Neural cell (in vitro differentiated cells): ENCODE data around the gene KIF20B. TPM values are rescaled to one million over a fixed set of nuclear protein-coding genes. Genes with fewer than 3 reads are reported as not detected.

Experiments
- H2AFZ ChIP-seq: fragments of 200-600, 300-800 bp; sonication (generic), shearing (Covaris generic); 2 replicates; pipeline ENCODE4 v1.6.0; 2014; ENCODE audit warnings: low read depth, mild to moderate bottlenecking, antibody characterized with exemption, low read length, moderate library complexity
- H3F3A ChIP-seq: fragments of 200-600 bp; shearing (Covaris generic); 2 replicates; pipeline ENCODE4 v1.6.1; 2016; ENCODE audit warnings: mild to moderate bottlenecking, moderate library complexity, mixed read lengths, antibody characterized with exemption, low read length; ENCODE audit not compliant: insufficient read depth, poor library complexity, severe bottlenecking
- H3K27ac ChIP-seq: fragments of 200-600, 300-800 bp; sonication (generic), shearing (Covaris generic); 2 replicates; pipeline ENCODE4 v1.5.1; 2014; ENCODE audit warnings: mild to moderate bottlenecking, low read length, moderate library complexity
- H3K27me3 ChIP-seq: fragments of 300-800, 200-600 bp; sonication (generic), shearing (Covaris generic); 2 replicates; pipeline ENCODE4 v1.6.0; 2014; ENCODE audit warnings: mild to moderate bottlenecking, low read depth, low read length, moderate library complexity; ENCODE audit not compliant: insufficient read depth
- H3K36me3 ChIP-seq: fragments of 300-800, 200-600 bp; sonication (generic), shearing (Covaris generic); 2 replicates; pipeline ENCODE4 v1.5.1; 2014; ENCODE audit warnings: mild to moderate bottlenecking, antibody characterized with exemption, low read length, moderate library complexity; ENCODE audit not compliant: insufficient read depth
- H3K4me2 ChIP-seq: fragments of 300-800, 200-600 bp; sonication (generic), shearing (Covaris generic); 2 replicates; pipeline ENCODE4 v1.6.0; 2014; ENCODE audit warnings: mild to moderate bottlenecking, low read length
- H3K4me3 ChIP-seq: fragments of 300-800, 200-600 bp; sonication (generic), shearing (Covaris generic); 2 replicates; pipeline ENCODE4 v1.5.1; 2014; ENCODE audit warnings: mild to moderate bottlenecking, low read length, moderate library complexity
- H3K79me2 ChIP-seq: fragments of 200-600 bp; shearing (Covaris generic); replicated peaks from 2 replicates; pipeline ENCODE4 v1.6.0; 2014; ENCODE audit warnings: mild to moderate bottlenecking, low read length, moderate library complexity; ENCODE audit not compliant: insufficient read depth
- H3K9ac ChIP-seq: fragments of 300-800, 200-600 bp; sonication (generic), shearing (Covaris generic); 2 replicates; pipeline ENCODE4 v1.6.1; 2016; ENCODE audit warnings: mild to moderate bottlenecking, low read length, mixed read lengths
- H3K9me2 ChIP-seq: fragments of 200-600 bp; shearing (Covaris generic); 2 replicates; pipeline ENCODE4 v1.6.1; 2016; ENCODE audit warnings: mild to moderate bottlenecking, low read length, mixed read lengths; ENCODE audit not compliant: insufficient read depth
- H3K9me3 ChIP-seq: fragments of 200-600, 300-800 bp; sonication (generic), shearing (Covaris generic); 2 replicates; pipeline ENCODE4 v1.6.1; 2016; ENCODE audit warnings: mild to moderate bottlenecking, mixed run types, low read length, moderate library complexity, mixed read lengths
- H4K20me1 ChIP-seq: fragments of 200-600 bp; shearing (Covaris generic); 2 replicates; pipeline ENCODE4 v1.6.1; 2016; ENCODE audit warnings: mild to moderate bottlenecking, mixed run types; ENCODE audit not compliant: insufficient read depth
- EP300 ChIP-seq: fragments of 450-650 bp; conservative IDR thresholded peaks from 2 replicates; pipeline ENCODE4 v1.6.1; 2014; ENCODE audit warnings: antibody characterized with exemption, mild to moderate bottlenecking, moderate library complexity; ENCODE audit not compliant: poor library complexity, severe bottlenecking
- EZH2 ChIP-seq: fragments of 200-600, 300-800 bp; shearing (Covaris generic), sonication (generic); IDR thresholded peaks from 2 replicates; pipeline ENCODE4 v1.6.1; 2014; ENCODE audit warnings: antibody characterized with exemption, low read length, borderline replicate concordance, mild to moderate bottlenecking; ENCODE audit not compliant: insufficient read depth, poor library complexity, severe bottlenecking
- MXI1 ChIP-seq: fragments of 450-650 bp; conservative IDR thresholded peaks from 2 replicates; pipeline ENCODE4 v1.6.1; 2014; ENCODE audit warnings: antibody characterized with exemption, mild to moderate bottlenecking; ENCODE audit not compliant: poor library complexity, severe bottlenecking
- POLR2AphosphoS5 ChIP-seq: IDR thresholded peaks from 2 replicates; pipeline ENCODE4 v1.6.1; 2012
- RAD21 ChIP-seq: fragments of 450-650 bp; conservative IDR thresholded peaks from 2 replicates; pipeline ENCODE4 v1.6.1; 2014; ENCODE audit warnings: antibody characterized with exemption, mild to moderate bottlenecking, moderate library complexity
- SMC3 ChIP-seq: fragments of 450-650 bp; conservative IDR thresholded peaks from 2 replicates; pipeline ENCODE4 v1.6.1; 2014; ENCODE audit warnings: antibody characterized with exemption, mild to moderate bottlenecking, moderate library complexity; ENCODE audit not compliant: poor library complexity
- TAF1 ChIP-seq: IDR thresholded peaks from 2 replicates; pipeline ENCODE4 v1.6.1; 2012; ENCODE audit warnings: low read depth
- polyA plus RNA-seq: library from polyadenylated mRNA; depleted of rRNA; stranded (reverse); fragments of >200 nt; gene quantifications from 2 replicates; pipeline ENCODE4 v1.2.3, GENCODE V29; 2014
- TF ChIP-seq, protein P1 (sequence below): IDR thresholded peaks from 2 replicates; pipeline ENCODE4 v1.6.1; 2012; ENCODE audit warnings: borderline replicate concordance
- TF ChIP-seq, protein P2 (sequence below): fragments of 450-650 bp; IDR thresholded peaks from 2 replicates; pipeline ENCODE4 v1.5.1; 2014; ENCODE audit warnings: antibody characterized with exemption, mild to moderate bottlenecking, moderate library complexity; ENCODE audit not compliant: poor library complexity, severe bottlenecking

Gene KIF20B
- polyA plus RNA-seq, 1 donor from 2014 or later = 3.9 TPM

DNA sequence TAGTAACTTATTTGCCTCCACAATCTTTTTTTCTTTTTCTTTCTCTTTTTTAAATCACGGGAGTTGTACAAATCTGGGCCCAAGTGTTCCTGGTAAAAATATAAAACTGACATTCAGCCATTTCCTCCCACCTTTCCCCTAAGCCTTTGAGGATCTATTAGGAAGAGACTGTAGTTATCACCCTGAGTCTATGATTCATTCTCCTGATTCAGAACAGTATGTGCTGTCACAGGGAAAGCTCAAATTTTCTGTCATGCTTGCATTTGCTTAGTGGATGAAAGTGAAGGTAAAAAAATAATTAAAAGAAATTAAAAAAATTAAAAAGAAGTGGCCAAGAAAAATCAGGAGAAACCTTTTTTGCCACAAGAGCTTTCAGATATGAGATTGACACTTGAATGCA, 71.7 kb downstream of the KIF20B start:
- Histone ChIP-seq H3K36me3 (no peaks in the 10 kb centered on the region), H3F3A (no peaks in the 10 kb centered on the region), H3K9ac (no peak overlapping the region), H2AFZ (no peak overlapping the region), H3K4me2 (no peak overlapping the region), H3K27me3 (no peaks in the 10 kb centered on the region), H3K9me3 (no peaks in the 10 kb centered on the region), H3K79me2 (no peaks in the 10 kb centered on the region), H3K9me2 (no peaks in the 10 kb centered on the region), H3K4me3 (no peak overlapping the region), H3K27ac (no peak overlapping the region), H4K20me1 (no peaks in the 10 kb centered on the region)
- no peak for TF ChIP-seq POLR2AphosphoS5
- TF ChIP-seq RAD21 = no peak
- no peak for TF ChIP-seq TAF1
- no peak for TF ChIP-seq MXI1
- TF ChIP-seq, protein P1, sequence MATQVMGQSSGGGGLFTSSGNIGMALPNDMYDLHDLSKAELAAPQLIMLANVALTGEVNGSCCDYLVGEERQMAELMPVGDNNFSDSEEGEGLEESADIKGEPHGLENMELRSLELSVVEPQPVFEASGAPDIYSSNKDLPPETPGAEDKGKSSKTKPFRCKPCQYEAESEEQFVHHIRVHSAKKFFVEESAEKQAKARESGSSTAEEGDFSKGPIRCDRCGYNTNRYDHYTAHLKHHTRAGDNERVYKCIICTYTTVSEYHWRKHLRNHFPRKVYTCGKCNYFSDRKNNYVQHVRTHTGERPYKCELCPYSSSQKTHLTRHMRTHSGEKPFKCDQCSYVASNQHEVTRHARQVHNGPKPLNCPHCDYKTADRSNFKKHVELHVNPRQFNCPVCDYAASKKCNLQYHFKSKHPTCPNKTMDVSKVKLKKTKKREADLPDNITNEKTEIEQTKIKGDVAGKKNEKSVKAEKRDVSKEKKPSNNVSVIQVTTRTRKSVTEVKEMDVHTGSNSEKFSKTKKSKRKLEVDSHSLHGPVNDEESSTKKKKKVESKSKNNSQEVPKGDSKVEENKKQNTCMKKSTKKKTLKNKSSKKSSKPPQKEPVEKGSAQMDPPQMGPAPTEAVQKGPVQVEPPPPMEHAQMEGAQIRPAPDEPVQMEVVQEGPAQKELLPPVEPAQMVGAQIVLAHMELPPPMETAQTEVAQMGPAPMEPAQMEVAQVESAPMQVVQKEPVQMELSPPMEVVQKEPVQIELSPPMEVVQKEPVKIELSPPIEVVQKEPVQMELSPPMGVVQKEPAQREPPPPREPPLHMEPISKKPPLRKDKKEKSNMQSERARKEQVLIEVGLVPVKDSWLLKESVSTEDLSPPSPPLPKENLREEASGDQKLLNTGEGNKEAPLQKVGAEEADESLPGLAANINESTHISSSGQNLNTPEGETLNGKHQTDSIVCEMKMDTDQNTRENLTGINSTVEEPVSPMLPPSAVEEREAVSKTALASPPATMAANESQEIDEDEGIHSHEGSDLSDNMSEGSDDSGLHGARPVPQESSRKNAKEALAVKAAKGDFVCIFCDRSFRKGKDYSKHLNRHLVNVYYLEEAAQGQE = no peak
- TF ChIP-seq, protein P2, sequence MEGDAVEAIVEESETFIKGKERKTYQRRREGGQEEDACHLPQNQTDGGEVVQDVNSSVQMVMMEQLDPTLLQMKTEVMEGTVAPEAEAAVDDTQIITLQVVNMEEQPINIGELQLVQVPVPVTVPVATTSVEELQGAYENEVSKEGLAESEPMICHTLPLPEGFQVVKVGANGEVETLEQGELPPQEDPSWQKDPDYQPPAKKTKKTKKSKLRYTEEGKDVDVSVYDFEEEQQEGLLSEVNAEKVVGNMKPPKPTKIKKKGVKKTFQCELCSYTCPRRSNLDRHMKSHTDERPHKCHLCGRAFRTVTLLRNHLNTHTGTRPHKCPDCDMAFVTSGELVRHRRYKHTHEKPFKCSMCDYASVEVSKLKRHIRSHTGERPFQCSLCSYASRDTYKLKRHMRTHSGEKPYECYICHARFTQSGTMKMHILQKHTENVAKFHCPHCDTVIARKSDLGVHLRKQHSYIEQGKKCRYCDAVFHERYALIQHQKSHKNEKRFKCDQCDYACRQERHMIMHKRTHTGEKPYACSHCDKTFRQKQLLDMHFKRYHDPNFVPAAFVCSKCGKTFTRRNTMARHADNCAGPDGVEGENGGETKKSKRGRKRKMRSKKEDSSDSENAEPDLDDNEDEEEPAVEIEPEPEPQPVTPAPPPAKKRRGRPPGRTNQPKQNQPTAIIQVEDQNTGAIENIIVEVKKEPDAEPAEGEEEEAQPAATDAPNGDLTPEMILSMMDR = no peak
- TF ChIP-seq EZH2 = no peak

DNA sequence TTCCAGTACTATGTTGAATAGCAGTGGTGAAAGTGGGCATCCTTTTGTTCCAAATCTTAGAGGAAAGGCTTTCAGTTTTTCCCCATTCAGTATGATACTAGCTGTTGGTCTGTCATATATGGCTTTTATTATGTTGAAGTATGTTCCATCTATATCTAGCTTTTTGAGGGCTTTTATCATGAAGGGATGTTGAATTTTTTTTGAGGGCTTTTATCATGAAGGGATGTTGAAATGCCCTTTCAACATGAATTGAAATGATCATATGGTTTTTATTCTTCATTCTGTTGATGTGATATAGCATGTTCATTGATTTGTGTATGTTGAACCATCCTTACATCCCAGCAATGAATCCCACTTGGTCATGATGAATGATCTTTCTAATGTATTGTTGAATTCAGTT, 75.3 kb downstream of the KIF20B start:
- Histone ChIP-seq H3K4me2 (no peak overlapping the region), H3K79me2 (no peaks in the 10 kb centered on the region), H3K4me3 (no peak overlapping the region), H3K9ac (no peak overlapping the region), H3K36me3 (no peaks in the 10 kb centered on the region), H3F3A (no peaks in the 10 kb centered on the region), H3K27me3 (no peaks in the 10 kb centered on the region), H3K9me2 (no peaks in the 10 kb centered on the region), H2AFZ (no peak overlapping the region), H3K27ac (no peak overlapping the region), H4K20me1 (no peaks in the 10 kb centered on the region), H3K9me3 (no peaks in the 10 kb centered on the region)
- TF ChIP-seq POLR2AphosphoS5 (no peak), EP300 (no peak), MXI1 (no peak), EZH2 (no peak), SMC3 (no peak), TAF1 (no peak), RAD21 (no peak)
- TF ChIP-seq, protein P2 = no peak
- TF ChIP-seq, protein P1 = no peak
